Ascending aorta (tissue), 2 donors: ENCODE data around the gene GOLGA8T. TPM values are rescaled to one million over a fixed set of nuclear protein-coding genes. Genes with fewer than 3 reads are reported as not detected.
"Not testable (repeated sequence)": the region's sequence is repeated elsewhere in the genome, so short reads cannot be mapped to it uniquely, and the experiment has no call there.

Source experiments
- DNase-seq, 2 donors: peaks; one replicate each; pipeline ENCODE4 v3.0.0-alpha.2; 2019; ENCODE audit warnings: low spot score in 2 of 2
- H3K27ac ChIP-seq, 2 donors: fragments of 200-600 bp; sonication (generic); one replicate each; pipeline ENCODE4 v1.5.1; 2016 to 2017; ENCODE audit warnings: mild to moderate bottlenecking in 1 of 2
- H3K27me3 ChIP-seq: fragments of 200-600 bp; sonication (generic); one replicate; pipeline ENCODE4 v1.5.1; 2017
- H3K36me3 ChIP-seq, 2 donors: fragments of 200-600 bp; sonication (generic); one replicate each; pipeline ENCODE4 v1.5.1; 2016
- H3K4me1 ChIP-seq, 2 donors: fragments of 200-600 bp; sonication (generic); one replicate each; pipeline ENCODE4 v1.5.1; 2016 to 2017; ENCODE audit warnings: mild to moderate bottlenecking in 1 of 2
- H3K4me3 ChIP-seq, 2 donors: fragments of 200-600 bp; sonication (generic); one replicate each; pipeline ENCODE4 v1.5.1; 2016 to 2017; ENCODE audit warnings: mild to moderate bottlenecking in 1 of 2
- H3K9me3 ChIP-seq, 2 donors: fragments of 200-600 bp; sonication (generic); one replicate each; pipeline ENCODE4 v1.5.1; 2016
- intact Hi-C: fragments of 100-400 bp; cut with DNase I; formaldehyde crosslinking; loops from one replicate; pipeline ENCODE4 v1.15.1; 2023
- total RNA-seq: library from RNA; depleted of rRNA; stranded (reverse); fragments of >200 nt; gene quantifications from one replicate; pipeline ENCODE4 v1.1.0, GENCODE V29; 2016

The GOLGA8T gene
- total RNA-seq, 1 donor from 2014 or later: 1.4 TPM

- intact Hi-C loops, DNase-seq, H3K36me3 ChIP-seq, H3K4me3 ChIP-seq, H3K27ac ChIP-seq, H3K4me1 ChIP-seq, H3K9me3 ChIP-seq, H3K27me3 ChIP-seq: not testable (repeated sequence)
Observed at GRCh38 chr15:30173041-30173608, 38.3 kb downstream of the GOLGA8T start.

GRCh38 chr15:30175291-30175690 lies 40.4 kb downstream of the GOLGA8T start:
- H3K4me3 ChIP-seq, intact Hi-C loops, H3K4me1 ChIP-seq, DNase-seq, H3K36me3 ChIP-seq, H3K9me3 ChIP-seq, H3K27ac ChIP-seq, H3K27me3 ChIP-seq: not testable (repeated sequence)

DNA sequence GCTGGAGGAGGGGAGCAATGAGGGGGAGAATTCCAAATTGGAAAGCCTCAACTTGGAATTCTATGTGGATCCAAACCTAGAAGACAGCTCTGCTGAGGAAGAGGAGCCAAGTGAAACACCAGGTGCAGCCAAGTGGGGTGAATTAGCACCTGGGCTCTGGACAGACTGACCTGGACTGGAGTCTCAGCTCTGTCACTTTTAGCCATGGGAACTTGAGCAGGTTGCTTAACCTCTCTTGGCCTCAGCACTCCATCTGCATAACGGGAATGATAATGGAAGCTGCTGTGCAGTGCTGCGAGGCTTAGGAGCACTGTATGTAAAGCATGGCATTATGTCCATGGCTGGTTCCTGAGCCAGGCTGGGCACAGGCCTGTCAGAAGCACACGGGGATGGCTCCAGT lies 41.8 kb downstream of the GOLGA8T start:
- H3K4me1 ChIP-seq, H3K27ac ChIP-seq, H3K36me3 ChIP-seq, H3K27me3 ChIP-seq, H3K9me3 ChIP-seq, H3K4me3 ChIP-seq, DNase-seq, intact Hi-C loops: not testable (repeated sequence)

- H3K36me3 ChIP-seq, H3K27ac ChIP-seq, H3K4me3 ChIP-seq, H3K9me3 ChIP-seq, DNase-seq, intact Hi-C loops, H3K27me3 ChIP-seq, H3K4me1 ChIP-seq: not testable (repeated sequence)
Observed at GRCh38 chr15:30179814-30180213, 45.0 kb downstream of the GOLGA8T start.

DNA sequence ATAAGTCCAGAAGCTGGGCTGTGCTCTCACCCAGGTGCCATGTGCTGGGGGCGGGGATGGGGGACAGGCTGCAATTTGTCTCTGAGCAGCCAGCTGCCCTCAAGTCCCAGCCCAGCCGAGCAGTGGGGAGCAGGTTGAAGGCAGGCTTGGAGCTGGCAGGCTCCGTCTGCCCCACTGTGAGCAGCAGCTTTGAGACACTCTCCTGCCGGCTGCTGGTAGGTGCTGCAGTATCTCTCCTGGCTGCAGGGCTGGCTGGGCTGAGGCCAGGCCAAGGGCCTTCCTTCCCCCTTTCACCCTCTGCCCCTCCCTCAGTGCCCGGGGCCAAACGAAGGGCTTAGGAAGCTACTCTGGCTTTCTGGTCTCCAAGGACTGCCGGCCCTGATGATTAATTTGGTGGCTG lies 50.6 kb downstream of the GOLGA8T start:
- H3K27ac ChIP-seq, H3K4me1 ChIP-seq, H3K27me3 ChIP-seq, intact Hi-C loops, DNase-seq, H3K4me3 ChIP-seq, H3K9me3 ChIP-seq, H3K36me3 ChIP-seq: not testable (repeated sequence)

DNA sequence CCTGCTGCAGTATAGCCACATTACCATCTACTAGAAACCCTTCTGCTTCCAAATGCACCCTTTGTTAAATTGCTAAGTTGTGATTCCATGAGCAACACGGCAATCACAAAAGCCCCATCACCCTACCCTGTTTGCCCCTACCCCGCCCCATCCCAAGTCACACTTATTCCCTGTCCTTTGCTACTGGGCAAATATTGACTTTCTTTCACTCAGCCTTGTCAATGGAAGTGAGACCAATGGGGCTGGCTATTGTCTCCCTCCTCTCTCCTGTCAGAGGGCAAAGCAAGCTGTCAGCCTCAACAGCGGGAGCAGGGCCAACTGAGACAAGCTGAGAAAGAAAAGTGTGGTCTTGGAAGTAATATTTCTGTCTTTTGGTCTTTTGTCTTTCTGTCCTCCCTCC lies 52.6 kb downstream of the GOLGA8T start:
- H3K9me3 ChIP-seq, DNase-seq: not testable (repeated sequence)

GRCh38 chr15:30189754-30190153 lies 54.9 kb downstream of the GOLGA8T start:
- H3K9me3 ChIP-seq, H3K36me3 ChIP-seq, intact Hi-C loops, H3K4me3 ChIP-seq, DNase-seq, H3K27me3 ChIP-seq, H3K27ac ChIP-seq, H3K4me1 ChIP-seq: not testable (repeated sequence)

More for the DNA sequence above, 52.6 kb downstream of the GOLGA8T start:
- H3K4me3 ChIP-seq, H3K4me1 ChIP-seq, H3K27me3 ChIP-seq, intact Hi-C loops, H3K27ac ChIP-seq, H3K36me3 ChIP-seq: not testable (repeated sequence)

DNA sequence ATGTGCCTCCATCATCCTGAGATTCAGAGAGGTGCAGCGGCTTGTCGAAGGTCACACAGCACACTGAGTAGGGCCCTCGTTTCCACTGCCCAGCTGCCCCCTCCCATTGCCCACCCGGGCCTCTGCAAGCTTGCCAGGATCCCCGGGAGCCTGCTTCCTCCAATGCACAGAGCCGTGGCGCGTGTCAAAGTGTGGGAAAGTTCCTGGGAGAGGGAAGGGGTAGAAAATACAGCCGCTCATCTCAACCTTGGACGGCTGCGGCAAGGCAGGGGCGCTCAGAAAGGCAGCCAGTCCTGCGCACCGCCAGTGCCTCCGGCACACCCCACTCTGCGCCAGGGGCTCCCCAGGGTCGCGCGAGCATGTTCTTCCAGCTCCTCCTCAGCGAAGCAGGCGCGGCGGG lies 56.3 kb downstream of the GOLGA8T start:
- H3K27me3 ChIP-seq, H3K4me3 ChIP-seq, H3K36me3 ChIP-seq, H3K9me3 ChIP-seq, H3K27ac ChIP-seq, H3K4me1 ChIP-seq, intact Hi-C loops, DNase-seq: not testable (repeated sequence)

DNA sequence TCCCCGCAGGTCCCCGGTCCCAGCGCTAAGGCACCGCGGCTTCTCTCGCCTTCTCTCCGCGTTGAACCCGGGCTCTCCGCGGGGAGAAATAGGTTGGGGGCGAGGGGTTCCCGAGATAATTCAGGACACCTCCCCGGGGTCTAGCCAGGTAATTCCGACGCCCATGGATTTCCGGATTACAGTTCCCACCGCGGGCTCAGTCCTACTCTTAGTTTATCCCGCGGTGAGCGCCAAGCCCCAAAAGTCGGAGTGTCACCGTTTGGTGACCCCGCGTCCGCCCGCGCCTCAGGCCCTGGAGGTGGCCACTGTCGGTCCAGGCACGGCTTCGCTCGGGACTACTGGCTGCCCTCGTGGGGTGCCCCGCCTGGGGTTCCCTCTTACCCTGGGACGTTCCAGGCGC lies 56.8 kb downstream of the GOLGA8T start:
- H3K27me3 ChIP-seq, H3K36me3 ChIP-seq, H3K27ac ChIP-seq, H3K9me3 ChIP-seq, DNase-seq, intact Hi-C loops, H3K4me1 ChIP-seq: not testable (repeated sequence)
- H3K4me3 ChIP-seq: peak overlapping the region in 1 of 2 donors; percentile 30

DNA sequence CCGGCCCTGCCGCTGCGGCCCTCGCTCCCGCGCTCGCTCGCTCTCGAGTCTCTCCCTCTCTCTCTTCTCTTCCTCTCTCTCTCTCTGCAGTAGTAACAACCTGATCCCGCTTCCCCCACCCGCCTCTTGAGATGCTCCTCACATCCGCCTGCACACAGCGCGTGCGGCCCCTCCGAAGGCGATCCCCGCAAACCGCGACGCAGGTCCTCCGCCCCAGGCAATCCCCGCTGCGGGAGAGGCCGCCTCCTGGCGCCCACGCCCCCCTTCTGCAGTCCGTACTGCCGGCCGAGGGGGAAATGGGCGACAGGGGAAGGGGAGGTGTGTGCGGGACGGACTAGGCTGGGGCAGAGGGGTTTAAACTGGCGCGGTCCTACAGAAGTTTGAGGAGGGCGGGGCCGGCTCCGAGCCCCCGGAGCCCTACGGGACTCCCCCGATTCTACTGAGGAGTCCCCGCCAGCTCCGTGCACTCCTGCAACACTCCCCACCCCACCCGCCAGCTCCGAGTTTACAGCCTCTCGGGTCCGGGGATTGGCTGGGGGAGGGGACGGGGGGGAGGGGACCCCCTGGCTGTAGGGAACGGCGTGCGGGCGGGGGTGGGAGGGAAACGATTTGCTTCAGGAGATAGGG lies 57.4 kb downstream of the GOLGA8T start:
- intact Hi-C loops: not testable (repeated sequence)

DNA sequence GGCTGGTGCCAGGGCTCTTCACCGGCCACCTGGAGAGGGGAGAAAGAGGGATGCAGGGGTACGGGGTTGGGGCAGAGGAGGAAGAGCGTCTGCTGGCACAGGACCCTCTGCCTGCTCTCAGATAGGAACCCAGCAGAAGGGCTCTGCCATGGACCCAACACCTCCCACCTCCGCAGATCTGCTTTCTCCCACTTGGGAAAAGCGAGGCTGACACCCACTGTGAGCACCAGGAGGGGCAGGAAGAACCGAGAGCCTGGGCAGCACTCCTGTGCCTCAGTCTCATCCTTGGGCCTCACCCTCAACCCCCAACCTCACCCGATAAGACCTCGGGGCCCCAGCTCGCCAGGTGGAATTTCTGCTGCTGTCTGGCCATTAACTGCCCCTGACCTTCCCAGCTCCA lies 58.0 kb downstream of the GOLGA8T start:
- H3K4me3 ChIP-seq, H3K36me3 ChIP-seq, intact Hi-C loops, H3K9me3 ChIP-seq, H3K27ac ChIP-seq, DNase-seq, H3K27me3 ChIP-seq, H3K4me1 ChIP-seq: not testable (repeated sequence)

More for the DNA sequence above, 57.4 kb downstream of the GOLGA8T start:
- not testable (repeated sequence) for DNase-seq, H3K27ac ChIP-seq, H3K4me1 ChIP-seq, H3K9me3 ChIP-seq, H3K27me3 ChIP-seq, H3K36me3 ChIP-seq
- H3K4me3 ChIP-seq: peak overlapping the region in 1 of 2 donors; percentile 30

Other genes starting within 250 kb of the GOLGA8T start
- 0.75 TPM for gene GOLGA8J, start 52.1 kb upstream of the GOLGA8T start, total RNA-seq